HuH-7 (cell line): Measurements from ENCODE around the gene FUS.
"Not testable (repeated sequence)": the region's sequence is repeated elsewhere in the genome, so short reads cannot be mapped to it uniquely, and the experiment has no call there.

Experiments used
- DNase-seq: peaks from one replicate; pipeline ENCODE4 v3.0.0; 2011; ENCODE audit warnings: low spot score

The FUS gene

DNA sequence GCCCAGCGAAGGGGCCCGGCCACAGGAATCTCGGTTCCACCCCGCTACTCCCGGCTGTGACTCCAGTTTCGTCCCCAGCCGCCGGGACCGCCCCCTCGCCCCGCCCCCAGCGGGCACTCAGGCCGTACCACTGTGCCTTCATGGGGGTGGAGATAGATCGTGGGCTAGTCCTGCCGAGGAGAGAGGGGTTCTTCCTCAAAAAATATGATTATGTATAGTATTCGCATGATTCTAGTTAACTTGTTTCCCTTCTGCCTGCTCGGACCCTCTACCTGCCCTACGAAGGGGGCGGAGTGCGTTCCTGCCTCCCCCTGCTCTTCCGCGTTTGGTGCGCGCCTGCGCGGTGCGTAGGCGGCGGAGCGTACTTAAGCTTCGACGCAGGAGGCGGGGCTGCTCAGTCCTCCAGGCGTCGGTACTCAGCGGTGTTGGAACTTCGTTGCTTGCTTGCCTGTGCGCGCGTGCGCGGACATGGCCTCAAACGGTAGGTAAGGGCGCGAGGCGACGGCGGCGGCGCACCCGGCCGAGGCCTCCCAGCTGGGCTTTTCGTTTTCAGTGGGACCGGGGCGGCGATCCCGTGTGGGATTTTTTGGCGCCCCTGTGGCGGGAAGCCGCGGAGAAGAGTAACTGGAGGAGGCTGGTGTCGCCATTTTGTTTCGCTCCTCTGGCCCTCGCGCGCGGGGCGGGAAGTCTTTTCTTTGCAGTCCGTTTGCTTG lies at the start of gene FUS:
FUS (plus strand) TSS at position 393 of the 713 bp plus-strand sequence; CDS start at position 469, 76 bp downstream.
- peak; percentile 96 for DNase-seq

DNA sequence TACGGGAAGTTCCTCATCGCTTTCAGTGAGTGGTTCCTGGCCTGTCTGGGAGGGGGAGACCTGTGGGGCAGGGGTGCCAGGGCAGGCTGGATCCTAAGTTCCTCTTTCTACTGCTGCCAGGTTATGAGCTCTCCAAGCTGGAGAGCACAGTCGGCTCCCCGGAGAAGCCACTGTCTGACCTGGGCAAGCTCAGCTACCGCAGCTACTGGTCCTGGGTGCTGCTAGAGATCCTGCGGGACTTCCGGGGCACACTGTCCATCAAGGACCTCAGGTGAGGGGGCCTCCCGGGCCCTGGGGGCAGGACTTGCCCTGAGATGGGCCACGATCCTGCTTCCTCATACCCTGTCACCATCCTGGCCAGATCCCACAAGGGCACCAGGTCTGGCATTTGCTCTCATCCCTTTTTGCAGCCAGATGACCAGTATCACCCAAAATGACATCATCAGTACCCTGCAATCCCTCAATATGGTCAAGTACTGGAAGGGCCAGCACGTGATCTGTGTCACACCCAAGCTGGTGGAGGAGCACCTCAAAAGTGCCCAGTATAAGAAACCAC lies 49.5 kb upstream of the FUS start:
- DNase-seq = no peak

DNA sequence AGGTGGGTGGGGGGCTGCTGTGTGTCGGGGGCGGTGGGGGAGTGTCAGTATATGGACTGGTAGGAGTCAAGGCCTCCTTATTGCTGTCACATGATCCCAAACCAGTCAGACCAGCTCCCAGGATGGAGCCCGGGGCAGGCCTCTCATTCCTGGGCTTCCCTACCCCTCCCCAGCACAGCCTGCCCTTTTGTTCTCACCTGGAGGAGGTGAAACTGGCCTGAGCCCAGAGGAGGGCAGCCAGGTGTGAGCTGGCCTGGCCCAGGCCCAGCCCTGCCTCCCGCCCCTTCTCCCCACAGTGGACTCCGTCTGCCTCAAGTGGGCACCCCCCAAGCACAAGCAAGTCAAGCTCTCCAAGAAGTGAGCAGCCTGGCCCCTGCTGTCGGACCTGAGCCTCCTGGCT lies 49.0 kb upstream of the FUS start:
- DNase-seq = no peak

DNA sequence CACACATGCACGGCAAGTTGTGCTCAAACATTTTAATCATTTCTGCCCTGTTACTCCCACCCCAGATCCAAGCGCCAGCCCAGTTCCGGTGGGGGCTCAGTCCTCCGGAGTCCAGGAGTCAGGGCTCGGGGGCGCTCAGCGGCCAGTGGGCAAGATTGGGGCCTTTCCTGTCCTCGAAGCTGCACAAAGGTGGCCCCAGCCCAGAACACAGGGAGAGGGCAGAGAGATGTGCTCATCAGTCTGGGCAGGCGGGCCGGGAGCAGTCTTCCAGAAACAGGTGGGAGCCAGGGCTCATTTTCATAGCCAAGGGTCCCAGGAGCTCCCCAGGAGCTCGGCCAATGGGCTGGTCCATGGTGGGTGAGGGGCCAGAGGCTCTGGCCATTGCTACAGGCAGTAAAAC lies 48.5 kb upstream of the FUS start:
- DNase-seq = no peak

DNA sequence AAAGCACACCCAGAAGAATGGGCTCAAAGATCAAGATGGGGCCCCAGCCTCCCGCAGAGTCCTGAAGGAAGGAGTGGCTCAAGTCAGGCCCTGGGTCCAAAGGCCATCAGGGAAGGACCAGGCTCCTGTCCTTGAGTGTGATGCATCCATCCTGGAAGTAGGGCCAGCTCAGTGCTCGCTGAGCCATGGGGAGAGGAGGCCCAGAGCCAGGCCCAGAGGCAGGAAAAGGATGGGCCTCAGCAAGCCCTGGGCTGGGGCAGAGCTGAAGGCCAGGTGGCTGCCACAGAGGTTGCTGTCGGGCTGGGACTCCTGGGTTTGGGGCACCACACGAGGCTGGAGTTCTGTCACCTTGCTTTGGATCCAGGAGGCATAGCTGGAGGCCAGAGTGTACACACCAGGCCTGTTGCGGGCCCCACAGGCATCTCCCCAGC lies 48.1 kb upstream of the FUS start:
- DNase-seq = no peak

GRCh38 chr16:31132303-31132979 lies 47.5 kb upstream of the FUS start:
- no peak for DNase-seq

DNA sequence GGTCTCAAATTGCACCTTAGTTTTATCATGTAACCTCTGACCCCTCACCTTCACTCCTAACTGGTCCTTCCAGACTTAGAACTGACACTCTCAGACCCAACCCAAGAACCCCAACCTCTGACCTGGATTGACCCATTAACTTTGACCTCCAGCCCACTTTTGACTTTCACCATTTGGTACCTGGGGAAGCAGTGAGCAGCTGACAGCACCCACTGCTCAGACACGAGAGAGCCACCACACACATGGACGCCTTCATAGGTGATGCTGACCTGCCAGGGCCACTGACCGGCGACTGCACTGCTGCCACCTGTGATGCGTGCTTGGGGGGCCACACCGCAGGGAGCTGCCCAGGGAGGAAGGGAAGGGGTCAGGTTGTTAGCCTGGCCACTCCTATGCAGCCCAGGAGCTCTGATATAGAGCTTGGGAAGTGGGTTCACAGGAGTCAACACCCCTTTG lies 46.9 kb upstream of the FUS start:
- DNase-seq = no peak

GRCh38 chr16:31134091-31134571 lies 45.8 kb upstream of the FUS start:
- DNase-seq = no peak

DNA sequence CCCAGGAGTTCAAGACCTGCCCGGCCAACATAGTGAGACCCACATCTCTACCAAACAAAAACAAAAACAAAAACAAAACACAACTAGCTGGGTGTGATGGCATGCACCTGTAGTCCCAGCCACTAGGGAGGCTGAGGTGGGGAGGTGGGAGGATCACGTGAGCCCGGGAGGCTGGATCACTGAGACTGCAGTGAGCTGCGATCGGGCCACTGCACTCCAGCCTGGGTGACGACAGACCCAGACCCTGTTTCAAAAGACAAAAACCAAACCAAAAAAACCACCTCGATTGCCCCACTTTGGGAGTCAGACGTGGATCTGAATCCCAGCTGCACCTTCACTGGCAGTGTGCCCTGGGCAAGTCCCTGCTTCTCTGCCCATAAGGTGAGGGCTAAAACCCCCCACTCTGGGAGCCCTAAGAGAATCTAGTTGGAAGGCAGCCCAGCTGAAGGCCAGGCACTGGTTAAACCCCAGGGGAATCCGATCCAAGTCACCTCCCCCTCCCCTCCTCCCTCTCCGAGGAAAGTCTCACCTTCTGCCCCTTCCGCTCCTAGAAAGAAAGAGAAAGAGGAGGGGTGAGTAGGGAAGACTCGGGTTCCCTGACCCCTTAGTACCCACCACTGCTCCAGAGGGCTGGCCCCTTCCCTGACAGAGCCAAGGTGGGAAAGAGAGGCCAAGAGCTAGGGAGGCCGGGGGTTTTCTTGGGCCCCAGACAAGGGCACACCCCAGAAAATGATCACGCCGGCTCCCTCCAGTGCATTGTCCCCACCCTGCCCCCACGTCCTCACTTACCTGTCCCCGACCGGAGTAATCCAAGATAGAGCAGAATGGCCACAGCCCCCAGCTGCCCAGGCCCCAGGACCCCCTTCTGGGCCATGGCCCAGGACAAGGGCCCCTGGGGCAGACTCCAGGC lies 45.1 kb upstream of the FUS start:
- DNase-seq = no peak

DNA sequence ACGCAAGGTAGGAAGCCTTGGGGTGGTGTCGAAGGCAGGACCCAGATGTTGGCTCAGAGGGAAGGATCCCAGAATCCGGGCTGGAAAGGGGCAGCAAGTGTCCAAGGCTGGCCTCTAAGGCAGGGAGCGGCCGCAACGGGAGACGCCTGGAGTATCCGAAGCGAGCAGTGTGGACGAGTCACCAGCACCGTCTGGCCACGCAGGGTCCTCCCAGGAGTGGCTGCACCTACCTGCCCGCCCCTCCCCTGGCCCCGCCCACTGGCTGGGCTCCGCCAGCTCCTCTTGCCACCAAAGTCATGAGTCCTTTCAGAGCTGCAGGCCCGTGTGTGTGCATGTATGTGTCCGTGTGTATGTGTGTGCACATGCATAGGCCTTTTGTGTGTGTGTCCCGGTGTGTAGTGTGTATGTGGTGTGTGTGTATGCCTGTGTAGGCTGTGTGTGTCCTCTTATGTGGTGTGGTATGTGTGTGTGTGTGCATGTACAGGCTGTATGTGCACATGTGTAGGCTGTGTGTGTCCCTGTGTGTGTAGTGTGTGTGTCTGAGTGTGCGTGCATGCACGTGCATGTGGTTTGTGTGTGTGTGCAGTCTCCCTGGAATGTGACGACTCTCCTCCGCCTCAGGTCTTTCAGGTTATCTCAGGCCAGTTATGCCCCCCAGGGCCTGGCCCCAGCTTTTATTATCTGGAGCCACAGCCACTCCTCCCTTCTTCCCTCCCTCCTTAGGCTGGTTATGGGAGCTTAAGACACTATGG lies 44.2 kb upstream of the FUS start, which contains the start of gene PRSS8:
PRSS8 (minus strand) TSS at position 193 of the 752 bp plus-strand sequence. CDS start 229 bp downstream, outside the sequence.
- no peak for DNase-seq

- DNase-seq = no peak
These were observed 43.7 kb upstream of the FUS start for GRCh38 chr16:31136287-31136662.

DNA sequence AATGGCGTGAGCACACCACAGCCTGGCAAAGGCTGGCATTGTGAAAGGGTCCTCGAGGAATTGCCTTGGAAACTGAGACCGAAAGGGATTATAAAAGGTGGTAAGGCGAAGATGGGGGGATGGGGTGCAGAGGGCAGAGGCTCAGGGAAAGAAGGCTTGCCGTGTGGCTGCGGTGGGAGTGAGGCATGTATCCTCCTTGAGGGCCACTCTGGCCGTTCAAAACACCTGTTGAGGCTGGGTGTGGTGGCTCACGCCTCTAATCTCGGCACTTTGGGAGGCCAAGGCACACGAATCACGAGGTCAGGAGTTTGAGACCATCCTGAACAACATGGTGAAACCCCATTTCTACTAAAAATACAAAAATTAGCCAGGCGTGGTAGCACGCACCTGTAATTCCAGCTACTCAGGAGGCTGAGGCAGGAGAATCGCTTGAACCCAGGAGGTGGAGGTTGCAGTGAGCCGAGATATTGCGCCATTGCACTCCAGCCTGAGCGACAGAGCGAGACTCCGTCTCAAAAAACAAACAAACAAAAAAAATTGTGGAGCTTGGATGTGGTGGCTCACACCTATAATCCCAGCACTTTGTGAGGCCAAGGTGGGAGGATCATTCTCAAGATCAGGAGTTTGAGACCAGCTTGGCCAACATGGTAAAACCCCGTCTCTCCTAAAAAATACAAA lies 43.0 kb upstream of the FUS start:
- DNase-seq = not testable (repeated sequence)

- no peak for DNase-seq
These were observed 41.0 kb upstream of the FUS start for GRCh38 chr16:31138621-31139578.

- not testable (repeated sequence) for DNase-seq
These were observed 38.9 kb upstream of the FUS start for GRCh38 chr16:31141071-31141469.

DNA sequence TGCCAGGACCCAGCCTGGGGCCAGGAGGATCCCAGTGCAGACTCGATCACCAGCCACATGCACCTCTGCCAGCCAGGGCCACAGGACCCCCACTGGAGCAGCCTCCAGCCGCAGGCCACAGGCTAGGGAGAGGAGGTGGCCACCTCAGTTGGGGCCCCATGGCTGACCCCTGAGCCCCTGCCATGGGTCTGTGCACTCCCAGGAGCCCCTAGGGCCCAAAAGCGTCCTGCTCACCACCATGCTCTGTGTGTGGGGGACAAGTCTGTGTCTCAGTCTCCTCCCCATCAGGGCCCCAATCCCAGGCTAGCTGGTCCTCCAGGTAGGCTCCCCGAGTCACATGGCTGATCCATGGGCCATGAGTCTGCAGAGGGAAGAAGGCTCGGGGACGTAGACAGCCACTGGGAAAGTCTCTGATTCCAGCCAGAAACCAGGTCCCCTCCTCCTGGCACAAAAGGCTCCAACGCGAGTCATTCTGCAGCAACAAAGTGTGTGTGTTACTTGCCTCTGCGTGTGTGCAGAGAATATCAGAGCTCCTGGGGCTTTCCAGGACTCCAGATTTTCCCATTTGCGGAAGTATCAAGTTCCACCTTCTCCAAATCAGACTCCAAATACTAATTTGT lies 38.3 kb upstream of the FUS start:
- DNase-seq = peak; percentile 40

GRCh38 chr16:31142109-31143010 lies 37.6 kb upstream of the FUS start:
- DNase-seq = peak; percentile 97

DNA sequence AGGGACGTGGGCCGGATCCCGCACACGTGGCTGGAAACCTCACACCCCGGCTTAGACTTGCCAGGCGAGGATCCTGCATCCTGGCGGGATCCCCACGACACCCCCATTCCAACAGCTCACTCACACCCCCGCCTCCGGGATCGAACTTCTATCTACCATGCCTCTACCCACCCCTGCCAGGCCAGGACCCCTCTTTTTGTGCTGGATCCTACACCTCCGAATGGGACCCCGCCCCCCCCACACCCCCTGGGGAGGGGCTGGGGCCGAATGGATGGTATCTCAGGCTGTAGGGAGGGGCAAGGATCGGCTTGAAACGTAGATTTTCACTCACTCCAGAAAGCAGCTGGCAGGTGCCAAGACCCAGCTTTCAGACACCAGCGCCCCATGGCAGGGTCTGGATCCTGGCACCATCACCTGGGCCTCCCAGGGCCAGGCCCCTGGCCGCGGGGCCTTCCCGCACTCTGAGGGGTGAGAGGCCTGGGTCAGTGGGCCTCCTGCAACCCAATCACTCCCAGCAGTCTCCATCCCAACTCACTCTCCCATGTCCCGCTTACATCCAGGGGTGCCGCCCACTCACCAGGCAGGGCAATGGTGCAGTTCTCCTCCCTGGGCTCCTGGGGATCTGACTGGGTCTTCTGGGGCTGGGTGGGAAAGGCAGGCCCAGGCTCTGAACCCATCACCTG lies 36.8 kb upstream of the FUS start:
- DNase-seq = no peak
